CD4-positive, alpha-beta T cell treated with Interleukin-2 at 100 ng/mL for 4 hours (primary cell): ENCODE measurements around the gene SLX4IP.
"Not testable (repeated sequence)": the region's sequence is repeated elsewhere in the genome, so short reads cannot be mapped to it uniquely, and the experiment has no call there.

Experiments
- DNase-seq: peaks from one replicate; pipeline ENCODE4 v3.0.0-alpha.2; 2020; ENCODE audit warnings: low spot score

The SLX4IP gene

GRCh38 chr20:10434832-10435812, at the start of gene SLX4IP:
TSS of gene SLX4IP (plus strand) at chr20:10435305. CDS start at chr20:10458205, 22,900 bp downstream.
- peak; percentile 94 for DNase-seq

GRCh38 chr20:10385850-10386544, 49.1 kb upstream of the SLX4IP start:
- no peak for DNase-seq

- DNase-seq: no peak
Observed at GRCh38 chr20:10387686-10388085, 47.4 kb upstream of the SLX4IP start.

GRCh38 chr20:10388597-10388996, 46.5 kb upstream of the SLX4IP start:
- DNase-seq: no peak

- no peak for DNase-seq
Observed at GRCh38 chr20:10390709-10391108, 44.4 kb upstream of the SLX4IP start.

GRCh38 chr20:10394752-10395151, 40.4 kb upstream of the SLX4IP start:
- not testable (repeated sequence) for DNase-seq

GRCh38 chr20:10398834-10399369, 36.2 kb upstream of the SLX4IP start:
- DNase-seq: no peak

GRCh38 chr20:10402938-10403608, 32.0 kb upstream of the SLX4IP start:
- no peak for DNase-seq

GRCh38 chr20:10404023-10404628, 31.0 kb upstream of the SLX4IP start:
- no peak for DNase-seq

- DNase-seq: no peak
Observed at GRCh38 chr20:10404959-10405530, 30.1 kb upstream of the SLX4IP start.

- no peak for DNase-seq
Observed at GRCh38 chr20:10408108-10408813, 26.8 kb upstream of the SLX4IP start.

- no peak for DNase-seq
Observed at GRCh38 chr20:10411673-10412072, 23.4 kb upstream of the SLX4IP start.

GRCh38 chr20:10412591-10413408, 22.3 kb upstream of the SLX4IP start:
- no peak for DNase-seq

- DNase-seq: no peak
Observed at GRCh38 chr20:10415013-10415650, 20.0 kb upstream of the SLX4IP start.

GRCh38 chr20:10417218-10417617, 17.9 kb upstream of the SLX4IP start:
- DNase-seq: not testable (repeated sequence)

- no peak for DNase-seq
Observed at GRCh38 chr20:10419550-10420133, 15.5 kb upstream of the SLX4IP start.

GRCh38 chr20:10423735-10424134, 11.4 kb upstream of the SLX4IP start:
- DNase-seq: no peak

GRCh38 chr20:10427060-10427692, 7.9 kb upstream of the SLX4IP start:
- DNase-seq: peak; percentile 44
